ENCODE results near the gene RAB20.
"Not testable (repeated sequence)": the region's sequence is repeated elsewhere in the genome, so short reads cannot be mapped to it uniquely, and the experiment has no call there.

Gene RAB20

DNA sequence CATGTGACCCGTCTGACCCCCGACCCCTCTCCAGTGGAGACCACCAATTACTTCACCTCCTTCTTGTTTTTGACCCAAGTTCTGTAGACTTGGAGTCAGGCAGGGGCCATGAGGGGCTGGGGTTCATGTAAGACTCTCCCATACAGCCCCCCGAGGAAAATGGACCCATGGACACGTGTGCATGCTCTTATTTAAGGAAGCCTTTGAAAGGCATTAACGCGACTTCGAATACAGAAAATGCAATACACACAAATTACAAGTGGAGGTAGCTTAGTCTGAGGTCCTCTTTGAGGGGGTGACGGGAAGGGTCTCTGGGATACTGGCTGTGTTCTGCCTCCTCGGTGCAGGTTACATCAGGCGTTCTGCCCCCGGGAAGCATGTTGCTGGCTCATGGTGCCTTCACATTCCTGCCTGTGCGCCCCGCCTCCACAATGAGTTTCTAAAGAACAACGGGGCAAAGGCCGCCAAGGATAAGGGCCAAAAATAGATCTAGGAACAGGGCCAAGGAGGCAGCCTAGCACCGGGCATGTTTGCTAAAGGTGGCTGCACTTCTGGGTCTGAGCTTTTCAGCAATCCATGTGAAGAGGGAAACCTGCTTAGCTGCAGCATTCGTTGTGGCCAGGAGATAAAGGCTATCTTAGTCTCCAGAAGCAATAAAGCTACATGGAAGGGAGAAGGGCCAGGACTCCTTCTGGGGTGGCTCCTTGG, 54.5 kb downstream of the RAB20 start:
- no peak overlapping the region for H3K27ac Mint-ChIP-seq
- H3K36me3 Mint-ChIP-seq (ENCODE audit: low read depth): no peaks in the 10 kb centered on the region
- no peak overlapping the region for H3K4me3 Mint-ChIP-seq
- H3K9me3 Mint-ChIP-seq: no peaks in the 10 kb centered on the region
- DNase-seq: no peak
- H3K4me1 Mint-ChIP-seq (ENCODE audit: low read depth): no peaks in the 10 kb centered on the region
- H3K27me3 Mint-ChIP-seq: peaks cover 11% of the 10 kb centered on the region

DNA sequence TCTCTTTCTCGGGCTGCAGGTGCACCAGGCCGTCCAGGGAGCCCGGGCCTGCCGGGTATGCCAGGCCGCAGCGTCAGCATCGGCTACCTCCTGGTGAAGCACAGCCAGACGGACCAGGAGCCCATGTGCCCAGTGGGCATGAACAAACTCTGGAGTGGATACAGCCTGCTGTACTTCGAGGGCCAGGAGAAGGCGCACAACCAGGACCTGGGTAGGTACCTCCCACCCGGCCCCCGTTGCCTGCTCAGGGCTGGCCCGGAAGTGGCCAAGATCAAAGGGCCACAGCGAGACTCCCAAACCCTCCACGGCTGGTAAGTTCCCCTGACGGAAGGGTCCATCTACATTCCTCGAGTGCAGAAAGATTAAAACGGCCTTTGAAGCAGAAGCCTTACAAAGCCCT, 55.1 kb downstream of the RAB20 start:
- Mint-ChIP-seq H3K4me1 (ENCODE audit: low read depth) (no peaks in the 10 kb centered on the region), H3K27me3 (peaks cover 16% of the 10 kb centered on the region), H3K27ac (no peak overlapping the region), H3K9me3 (no peaks in the 10 kb centered on the region), H3K36me3 (ENCODE audit: low read depth) (no peaks in the 10 kb centered on the region), H3K4me3 (no peak overlapping the region)
- DNase-seq: no peak

DNA sequence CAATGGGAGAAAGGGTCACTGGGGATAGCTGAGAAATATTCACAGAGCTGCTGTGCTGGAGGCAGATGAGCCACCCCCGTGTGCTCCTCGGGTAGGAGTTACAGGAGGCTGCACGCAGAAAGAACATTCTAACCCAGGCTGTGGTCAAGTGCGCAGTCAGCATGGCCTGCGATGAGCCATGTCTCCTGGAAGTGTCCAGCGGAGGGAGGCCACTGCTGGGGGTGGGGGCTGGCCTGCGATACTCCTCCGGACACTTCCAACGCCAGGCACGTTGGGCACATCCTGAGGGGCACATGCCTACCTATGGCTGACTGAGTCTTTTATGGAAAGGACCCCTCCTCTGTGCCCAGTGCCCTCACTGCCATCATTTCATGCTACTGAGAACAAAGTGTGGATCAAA, 55.9 kb downstream of the RAB20 start:
- H3K4me3 Mint-ChIP-seq: no peak overlapping the region
- no peak overlapping the region for H3K27ac Mint-ChIP-seq
- H3K9me3 Mint-ChIP-seq: peaks cover 3% of the 10 kb centered on the region
- H3K4me1 Mint-ChIP-seq (ENCODE audit: low read depth): no peaks in the 10 kb centered on the region
- no peaks in the 10 kb centered on the region for H3K36me3 Mint-ChIP-seq (ENCODE audit: low read depth)
- DNase-seq: no peak
- H3K27me3 Mint-ChIP-seq: peaks cover 20% of the 10 kb centered on the region

DNA sequence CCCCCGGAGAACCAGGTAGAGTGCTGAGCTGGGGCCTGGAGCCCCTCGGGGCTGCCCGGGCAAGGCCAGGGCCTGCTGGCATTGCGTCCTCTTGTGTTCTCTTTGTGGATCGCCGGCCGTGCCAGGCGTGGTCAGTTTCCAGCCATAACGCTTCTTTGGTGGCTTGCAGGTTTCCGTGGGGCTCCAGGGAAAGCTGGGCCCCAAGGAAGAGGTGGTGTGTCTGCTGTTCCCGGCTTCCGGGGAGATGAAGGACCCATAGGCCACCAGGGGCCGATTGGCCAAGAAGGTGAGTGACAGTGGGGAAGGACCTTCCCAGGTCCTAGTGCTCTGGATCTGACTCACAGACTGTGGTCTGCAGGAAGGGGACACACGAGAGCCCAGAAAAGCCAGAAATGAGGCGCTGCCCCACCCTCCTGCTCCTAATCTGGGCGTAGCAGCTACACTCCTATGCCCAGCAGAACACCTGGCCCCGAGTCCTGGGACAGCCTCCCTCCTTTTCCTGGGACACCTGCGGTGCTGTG, 57.5 kb downstream of the RAB20 start:
- Mint-ChIP-seq H3K27ac (no peak overlapping the region), H3K36me3 (ENCODE audit: low read depth) (no peaks in the 10 kb centered on the region), H3K27me3 (peaks cover 20% of the 10 kb centered on the region), H3K4me1 (ENCODE audit: low read depth) (no peaks in the 10 kb centered on the region), H3K4me3 (no peak overlapping the region), H3K9me3 (peaks cover 5% of the 10 kb centered on the region)
- DNase-seq: no peak

DNA sequence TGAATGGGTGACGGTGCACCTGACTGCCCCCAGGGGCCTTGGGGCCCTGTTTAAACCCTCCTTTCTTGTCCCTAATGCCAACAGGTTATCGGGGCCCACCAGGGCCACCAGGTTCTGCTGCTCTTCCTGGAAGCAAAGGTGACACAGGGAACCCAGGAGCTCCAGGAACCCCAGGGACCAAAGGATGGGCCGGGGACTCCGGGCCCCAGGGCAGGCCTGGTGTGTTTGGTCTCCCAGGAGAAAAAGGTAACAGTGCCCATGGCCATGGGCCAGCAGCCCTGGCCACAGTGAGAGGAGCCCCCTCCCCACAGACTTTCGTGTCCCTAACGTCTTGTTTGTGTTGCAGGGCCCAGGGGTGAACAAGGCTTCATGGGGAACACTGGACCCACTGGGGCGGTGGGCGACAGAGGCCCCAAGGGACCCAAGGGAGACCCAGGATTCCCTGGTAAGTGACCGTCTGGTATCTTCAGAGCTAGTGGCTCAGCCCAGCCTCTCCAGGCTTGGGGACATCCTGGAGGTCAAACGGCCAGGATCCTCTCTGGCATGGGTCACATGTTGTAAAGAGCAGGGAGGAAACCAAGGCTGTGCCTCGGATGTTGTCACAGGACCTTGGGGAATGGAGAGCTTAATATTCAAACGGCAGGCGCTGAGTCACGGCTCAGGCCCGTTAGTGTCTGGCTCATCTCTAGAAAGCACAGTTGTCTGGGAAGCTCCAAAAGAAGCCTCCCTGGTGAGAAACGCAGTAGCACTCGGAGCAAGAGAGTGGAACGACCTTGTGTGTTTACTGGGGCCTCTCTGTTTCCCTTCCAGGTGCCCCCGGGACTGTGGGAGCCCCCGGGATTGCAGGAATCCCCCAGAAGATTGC, 58.3 kb downstream of the RAB20 start:
- H3K27ac Mint-ChIP-seq: no peak overlapping the region
- peaks cover 6% of the 10 kb centered on the region for H3K9me3 Mint-ChIP-seq
- no peaks in the 10 kb centered on the region for H3K4me1 Mint-ChIP-seq (ENCODE audit: low read depth)
- no peaks in the 10 kb centered on the region for H3K36me3 Mint-ChIP-seq (ENCODE audit: low read depth)
- peaks cover 20% of the 10 kb centered on the region for H3K27me3 Mint-ChIP-seq
- DNase-seq: no peak
- H3K4me3 Mint-ChIP-seq: no peak overlapping the region

DNA sequence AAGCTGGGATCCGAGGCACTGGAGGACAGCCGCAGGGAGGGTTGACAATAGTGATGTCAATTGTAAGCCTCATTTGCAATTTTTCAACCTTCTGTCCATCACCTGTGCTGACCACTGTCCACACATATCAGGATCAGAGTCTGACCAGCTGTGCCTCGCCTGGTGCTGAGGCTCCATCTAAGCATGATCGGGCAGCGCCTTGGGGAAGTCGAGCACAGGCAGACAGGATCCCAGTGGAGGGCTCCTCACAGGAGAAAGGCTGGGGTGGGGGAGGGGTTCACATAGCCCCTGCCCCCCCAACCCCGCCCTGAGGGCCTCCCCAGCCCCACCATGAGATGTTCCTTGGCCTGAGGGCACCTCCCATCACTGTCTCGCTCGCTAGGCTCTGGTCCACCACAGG, 60.3 kb downstream of the RAB20 start:
- Mint-ChIP-seq H3K36me3 (ENCODE audit: low read depth) (no peaks in the 10 kb centered on the region), H3K4me1 (ENCODE audit: low read depth) (no peaks in the 10 kb centered on the region), H3K4me3 (no peak overlapping the region), H3K27ac (no peak overlapping the region), H3K9me3 (peaks cover 6% of the 10 kb centered on the region), H3K27me3 (peaks cover 28% of the 10 kb centered on the region)
- DNase-seq: no peak

DNA sequence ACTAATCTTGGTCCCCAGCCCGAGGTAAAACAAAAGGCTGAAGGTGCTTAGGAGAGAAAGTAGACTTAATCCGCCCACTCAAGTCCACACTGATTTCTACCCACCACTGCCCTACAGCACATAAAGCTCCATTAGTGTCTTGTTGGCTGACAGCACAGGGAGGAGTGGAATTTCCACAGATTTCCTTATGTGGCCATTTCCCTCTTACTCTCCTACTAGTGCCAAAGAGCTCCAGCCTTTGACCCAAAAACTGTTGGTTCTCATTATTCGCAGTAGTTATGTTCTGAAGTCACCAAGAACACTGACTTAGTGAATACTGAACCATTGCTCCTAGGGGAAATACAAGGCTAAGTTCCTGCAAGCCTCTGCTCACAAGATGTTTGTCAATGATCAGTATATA, 61.2 kb downstream of the RAB20 start:
- peaks cover 23% of the 10 kb centered on the region for H3K27me3 Mint-ChIP-seq
- H3K4me3 Mint-ChIP-seq: no peak overlapping the region
- peaks cover 6% of the 10 kb centered on the region for H3K9me3 Mint-ChIP-seq
- H3K27ac Mint-ChIP-seq: no peak overlapping the region
- DNase-seq: no peak
- no peaks in the 10 kb centered on the region for H3K4me1 Mint-ChIP-seq (ENCODE audit: low read depth)
- no peaks in the 10 kb centered on the region for H3K36me3 Mint-ChIP-seq (ENCODE audit: low read depth)

DNA sequence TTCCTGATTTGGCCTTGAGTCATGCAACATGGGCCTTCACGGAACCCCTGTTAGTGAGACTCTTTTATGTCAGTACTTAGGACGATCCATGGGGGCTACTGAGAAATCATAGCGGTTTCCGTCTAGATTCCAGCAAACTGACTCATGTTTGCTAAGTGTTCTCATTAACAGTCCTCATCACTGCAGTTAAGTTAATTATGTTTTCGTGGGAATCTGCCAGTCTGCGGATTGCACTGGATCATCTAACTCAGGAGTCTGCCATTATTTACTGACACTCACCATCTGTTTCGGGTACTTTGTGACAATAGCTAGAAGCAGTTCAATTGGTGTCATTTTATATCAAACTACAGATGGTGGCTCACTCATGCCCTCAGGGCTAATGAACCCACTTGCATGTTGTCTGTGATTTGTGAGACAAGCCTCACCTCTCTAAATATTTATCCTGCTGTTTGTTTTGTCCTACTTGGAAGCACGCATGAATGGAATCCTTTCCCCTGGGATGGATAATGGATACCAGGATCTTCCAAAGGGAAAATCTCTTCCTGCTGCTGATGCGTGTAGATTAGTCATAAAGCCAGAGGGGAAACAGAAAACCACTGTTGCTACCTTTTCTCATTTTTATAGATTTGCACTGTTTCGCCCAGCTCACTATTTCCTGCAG, 61.8 kb downstream of the RAB20 start:
- Mint-ChIP-seq H3K27ac (no peak overlapping the region), H3K9me3 (peaks cover 6% of the 10 kb centered on the region), H3K36me3 (ENCODE audit: low read depth) (no peaks in the 10 kb centered on the region), H3K27me3 (peaks cover 21% of the 10 kb centered on the region), H3K4me3 (no peak overlapping the region), H3K4me1 (ENCODE audit: low read depth) (no peaks in the 10 kb centered on the region)
- DNase-seq: no peak

DNA sequence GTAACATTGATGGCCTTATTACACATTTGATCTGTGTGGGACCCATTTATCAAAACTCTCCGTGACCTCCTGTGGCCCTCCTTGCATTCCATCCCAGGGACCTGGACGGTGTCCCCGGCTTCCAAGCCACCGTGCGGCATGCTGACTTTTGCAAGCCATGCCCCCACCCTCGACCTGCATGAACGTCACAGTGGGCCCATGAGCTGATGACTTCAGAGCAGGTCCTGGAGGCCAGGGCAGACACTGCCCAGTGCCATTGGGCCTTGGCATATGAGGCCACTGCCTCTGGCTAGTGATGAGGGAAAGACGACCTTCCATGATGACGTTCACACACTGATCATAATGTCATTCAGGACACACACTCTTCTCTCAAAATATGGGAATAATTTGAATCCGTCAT, 62.8 kb downstream of the RAB20 start:
- H3K4me3 Mint-ChIP-seq: no peak overlapping the region
- no peak for DNase-seq
- H3K9me3 Mint-ChIP-seq: peaks cover 6% of the 10 kb centered on the region
- H3K4me1 Mint-ChIP-seq (ENCODE audit: low read depth): no peaks in the 10 kb centered on the region
- H3K27ac Mint-ChIP-seq: no peak overlapping the region
- H3K27me3 Mint-ChIP-seq: peaks cover 21% of the 10 kb centered on the region
- H3K36me3 Mint-ChIP-seq (ENCODE audit: low read depth): no peaks in the 10 kb centered on the region

DNA sequence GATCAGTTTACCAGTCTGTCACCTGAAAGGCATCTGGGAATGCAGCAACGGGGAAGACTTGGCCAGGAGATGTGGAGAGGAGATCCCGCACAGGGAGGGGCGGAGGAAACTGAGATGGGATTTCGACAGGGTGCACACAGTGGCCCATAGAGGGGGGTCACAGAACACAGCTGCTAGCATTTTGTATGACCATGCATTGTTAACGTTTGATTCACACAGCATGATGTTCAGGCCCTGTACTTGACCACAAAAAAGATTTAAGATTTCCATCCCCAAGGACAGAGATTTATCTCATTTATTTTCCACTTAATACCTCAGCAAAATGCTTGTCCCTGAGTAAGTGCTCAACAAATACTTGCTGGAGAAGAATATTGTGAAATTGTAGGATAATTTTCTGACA, 63.2 kb downstream of the RAB20 start:
- no peak overlapping the region for H3K4me3 Mint-ChIP-seq
- no peaks in the 10 kb centered on the region for H3K4me1 Mint-ChIP-seq (ENCODE audit: low read depth)
- H3K9me3 Mint-ChIP-seq: peaks cover 6% of the 10 kb centered on the region
- H3K36me3 Mint-ChIP-seq (ENCODE audit: low read depth): no peaks in the 10 kb centered on the region
- H3K27me3 Mint-ChIP-seq: peaks cover 18% of the 10 kb centered on the region
- DNase-seq: no peak
- H3K27ac Mint-ChIP-seq: no peak overlapping the region

DNA sequence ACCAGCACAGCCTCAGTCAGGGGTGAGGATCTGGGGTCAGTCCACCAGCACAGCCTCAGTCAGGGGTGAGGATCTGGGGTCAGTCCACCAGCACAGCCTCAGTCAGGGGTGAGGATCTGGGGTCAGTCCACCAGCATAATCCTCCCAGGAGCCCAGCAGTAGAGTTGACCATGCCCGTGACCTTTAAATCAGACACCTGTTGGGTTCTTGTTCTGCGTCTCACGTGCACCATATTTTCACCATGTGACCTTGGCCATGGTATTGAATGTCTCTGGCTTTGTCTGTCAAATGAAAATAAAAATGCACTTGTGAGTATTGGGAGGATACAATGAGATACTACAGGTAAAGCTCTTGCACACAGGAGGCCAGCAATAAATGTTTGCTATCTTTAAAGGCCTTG, 63.6 kb downstream of the RAB20 start:
- H3K27ac Mint-ChIP-seq; H3K4me3 Mint-ChIP-seq; H3K36me3 Mint-ChIP-seq (ENCODE audit: low read depth); H3K9me3 Mint-ChIP-seq; H3K4me1 Mint-ChIP-seq (ENCODE audit: low read depth); DNase-seq: not testable (repeated sequence)
- peaks cover 18% of the 10 kb centered on the region for H3K27me3 Mint-ChIP-seq

DNA sequence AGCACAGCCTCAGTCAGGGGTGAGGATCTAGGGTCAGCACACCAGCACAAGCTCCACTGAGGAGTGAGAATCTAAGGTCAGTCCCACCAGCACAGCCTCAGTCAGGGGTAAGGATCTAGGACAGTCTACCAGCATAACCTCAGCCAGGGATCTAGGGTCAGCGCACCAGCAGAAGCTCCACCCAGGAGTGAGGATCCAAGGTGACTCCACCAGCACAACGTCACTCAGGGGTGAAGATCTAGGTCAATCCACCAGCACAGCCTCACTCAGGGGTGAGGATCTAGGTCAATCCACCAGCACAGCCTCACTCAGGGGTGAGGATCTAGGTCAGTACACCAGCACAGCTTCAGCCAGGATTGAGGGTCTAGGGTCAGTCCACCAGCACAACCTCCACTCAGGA, 64.5 kb downstream of the RAB20 start:
- no peaks in the 10 kb centered on the region for H3K36me3 Mint-ChIP-seq (ENCODE audit: low read depth)
- no peaks in the 10 kb centered on the region for H3K4me1 Mint-ChIP-seq (ENCODE audit: low read depth)
- no peak for DNase-seq
- H3K27me3 Mint-ChIP-seq: peaks cover 17% of the 10 kb centered on the region
- H3K27ac Mint-ChIP-seq: no peak overlapping the region
- peaks cover 6% of the 10 kb centered on the region for H3K9me3 Mint-ChIP-seq
- no peak overlapping the region for H3K4me3 Mint-ChIP-seq

DNA sequence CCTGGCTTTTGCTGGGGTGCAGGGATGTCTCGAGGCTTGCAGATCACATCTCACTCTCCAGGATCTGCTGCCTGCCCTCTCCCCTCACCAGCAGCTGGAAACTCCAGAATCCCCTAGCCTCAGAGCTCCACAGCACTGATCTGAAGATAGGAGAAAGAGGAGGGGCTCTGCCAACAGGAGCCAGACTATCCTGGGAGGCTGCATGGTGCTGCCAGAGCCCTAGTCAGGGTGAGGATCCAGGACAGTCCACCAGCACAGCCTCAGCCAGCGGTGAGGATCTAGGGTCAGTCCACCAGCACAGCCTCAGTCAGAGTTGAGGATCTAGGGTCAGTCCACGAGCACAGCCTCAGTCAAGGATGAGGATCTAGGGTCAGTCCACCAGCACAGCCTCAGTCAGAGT, 65.2 kb downstream of the RAB20 start:
- H3K9me3 Mint-ChIP-seq: peaks cover 6% of the 10 kb centered on the region
- no peak overlapping the region for H3K4me3 Mint-ChIP-seq
- H3K4me1 Mint-ChIP-seq (ENCODE audit: low read depth): no peaks in the 10 kb centered on the region
- H3K36me3 Mint-ChIP-seq (ENCODE audit: low read depth): no peaks in the 10 kb centered on the region
- no peak for DNase-seq
- peaks cover 11% of the 10 kb centered on the region for H3K27me3 Mint-ChIP-seq
- no peak overlapping the region for H3K27ac Mint-ChIP-seq

DNA sequence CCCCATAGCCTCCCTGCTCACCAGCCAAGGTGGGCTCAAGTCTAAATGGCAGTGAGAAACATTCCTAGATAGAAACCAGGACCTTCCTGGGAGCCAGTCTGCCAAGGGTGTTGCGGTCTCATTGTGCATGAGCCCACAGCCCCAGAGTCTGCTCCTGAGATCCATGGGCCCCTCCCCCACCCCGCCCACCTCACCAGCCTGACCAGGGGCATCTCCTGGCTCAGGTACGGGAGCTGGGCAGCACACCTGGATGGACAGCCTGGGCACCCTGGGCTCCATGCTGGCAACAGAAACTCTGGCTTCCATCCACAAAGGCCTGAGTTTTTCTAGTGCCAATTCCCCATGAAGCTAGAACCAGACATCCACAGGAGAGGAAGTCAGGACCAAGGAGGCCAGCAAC, 65.6 kb downstream of the RAB20 start:
- Mint-ChIP-seq H3K27ac (no peak overlapping the region), H3K9me3 (peaks cover 6% of the 10 kb centered on the region), H3K4me3 (no peak overlapping the region), H3K36me3 (ENCODE audit: low read depth) (no peaks in the 10 kb centered on the region), H3K27me3 (peaks cover 10% of the 10 kb centered on the region), H3K4me1 (ENCODE audit: low read depth) (no peaks in the 10 kb centered on the region)
- DNase-seq: no peak

DNA sequence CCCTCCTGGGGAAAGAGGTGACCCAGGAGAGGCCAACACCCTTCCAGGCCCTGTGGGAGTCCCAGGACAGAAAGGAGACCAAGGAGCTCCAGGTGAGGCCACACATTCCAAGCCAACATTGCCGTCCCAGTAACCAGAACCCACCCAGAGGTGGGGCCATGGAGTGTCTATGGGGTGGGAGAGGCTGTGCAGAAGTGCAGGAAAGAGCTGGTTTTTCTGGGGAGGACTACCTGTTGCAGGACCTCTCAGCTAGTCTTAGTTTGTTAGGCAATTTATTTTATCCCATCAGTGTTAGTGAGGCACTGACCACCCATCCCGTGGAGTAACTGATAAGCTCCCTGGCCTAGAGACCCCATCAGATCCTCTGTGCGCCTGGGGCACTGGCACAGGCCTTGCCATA, 66.1 kb downstream of the RAB20 start:
- Mint-ChIP-seq H3K27ac (no peak overlapping the region), H3K36me3 (ENCODE audit: low read depth) (no peaks in the 10 kb centered on the region), H3K4me3 (no peak overlapping the region), H3K9me3 (peaks cover 3% of the 10 kb centered on the region), H3K4me1 (ENCODE audit: low read depth) (no peaks in the 10 kb centered on the region), H3K27me3 (peaks cover 7% of the 10 kb centered on the region)
- no peak for DNase-seq
